GM19324 (cell line): ENCODE results near the gene RITA1.
"Not testable (repeated sequence)": the region's sequence is repeated elsewhere in the genome, so short reads cannot be mapped to it uniquely, and the experiment has no call there.

ENCODE experiments used
- ATAC-seq: cut with Tn5 transposase; IDR thresholded peaks from one replicate; pipeline ENCODE4 v1.9.1; 2021; ENCODE audit warnings: mild to moderate bottlenecking, moderate library complexity; ENCODE audit not compliant: unreplicated experiment, low FRiP score

RITA1 gene

GRCh38 chr12:113201187-113202177, 16.0 kb downstream of the RITA1 start:
- no peak for ATAC-seq

- ATAC-seq = no peak
These were observed 17.0 kb downstream of the RITA1 start for GRCh38 chr12:113202300-113203075.

GRCh38 chr12:113203852-113204760, 18.6 kb downstream of the RITA1 start:
- no peak for ATAC-seq

GRCh38 chr12:113204804-113205203, 19.3 kb downstream of the RITA1 start:
- ATAC-seq = no peak

- not testable (repeated sequence) for ATAC-seq
These were observed 21.3 kb downstream of the RITA1 start for GRCh38 chr12:113206802-113207201.

- ATAC-seq = no peak
These were observed 22.1 kb downstream of the RITA1 start for GRCh38 chr12:113207613-113208040.

- peak; percentile 78 for ATAC-seq
These were observed 22.8 kb downstream of the RITA1 start for GRCh38 chr12:113208041-113208934.

- ATAC-seq = no peak
These were observed 25.6 kb downstream of the RITA1 start for GRCh38 chr12:113211160-113211559.

- ATAC-seq = no peak
These were observed 29.4 kb downstream of the RITA1 start for GRCh38 chr12:113214895-113215400.

- no peak for ATAC-seq
These were observed 30.5 kb downstream of the RITA1 start for GRCh38 chr12:113216027-113216426.

- peak; percentile 3 for ATAC-seq
These were observed 35.2 kb downstream of the RITA1 start for GRCh38 chr12:113220593-113221180.

- peak; percentile 97 for ATAC-seq
These were observed 35.9 kb downstream of the RITA1 start, which contains the start of gene TPCN1 for GRCh38 chr12:113221181-113221996. TPCN1 (plus strand) TSS chr12:113221464; CDS start chr12:113226853, 5,389 bp downstream.

- ATAC-seq = no peak
These were observed 36.6 kb downstream of the RITA1 start for GRCh38 chr12:113221997-113222729.

GRCh38 chr12:113222730-113223531, 37.4 kb downstream of the RITA1 start:
- no peak for ATAC-seq

- ATAC-seq = no peak
These were observed 39.4 kb downstream of the RITA1 start for GRCh38 chr12:113224955-113225354.
